ENCODE results near the gene NEGR1.
"Not testable (repeated sequence)": the region's sequence is repeated elsewhere in the genome, so short reads cannot be mapped to it uniquely, and the experiment has no call there.

The NEGR1 gene

GRCh38 chr1:72281144-72281543 is 1.2 kb downstream of the NEGR1 start:
- H3K9me3 ChIP-seq (ENCODE audit: low read length) = no peaks in the 10 kb centered on the region
- no peaks in the 10 kb centered on the region for H3K36me3 ChIP-seq (ENCODE audit: insufficient read depth, low read length)
- H3K4me3 ChIP-seq (ENCODE audit: low read length) = peak overlapping the region; percentile 94
- peak overlapping the region; percentile 97 for H2AFZ ChIP-seq (ENCODE audit: low read depth, low read length)
- no peaks in the 10 kb centered on the region for H3K27me3 ChIP-seq (ENCODE audit: insufficient read depth, low read length)
- peaks cover 21% of the 10 kb centered on the region for H3K4me1 ChIP-seq (ENCODE audit: insufficient read depth, low read length)

DNA sequence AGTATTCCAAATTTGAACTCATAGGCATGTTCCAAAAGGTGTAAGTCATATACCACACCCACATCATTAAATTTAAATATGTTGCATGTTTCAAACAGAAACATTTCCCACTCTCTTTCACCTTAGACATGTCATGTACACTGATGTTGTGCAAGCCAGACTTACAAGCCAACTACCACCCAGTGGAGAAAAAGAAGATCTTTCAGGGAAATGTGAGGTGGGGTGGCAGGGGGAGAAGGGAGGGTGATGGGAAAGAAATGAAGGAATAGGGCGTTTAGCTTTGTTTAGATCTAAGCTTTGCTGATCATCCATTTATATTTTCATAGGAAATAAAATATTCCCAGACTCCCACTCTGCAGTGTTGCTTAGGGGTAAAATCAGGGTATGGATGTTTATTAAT is 1.6 kb downstream of the NEGR1 start:
- Histone ChIP-seq H3K4me3 (ENCODE audit: low read length) (no peak overlapping the region), H3K4me1 (ENCODE audit: insufficient read depth, low read length) (peaks cover 17% of the 10 kb centered on the region), H3K36me3 (ENCODE audit: insufficient read depth, low read length) (no peaks in the 10 kb centered on the region), H3K9me3 (ENCODE audit: low read length) (no peaks in the 10 kb centered on the region), H3K27me3 (ENCODE audit: insufficient read depth, low read length) (no peaks in the 10 kb centered on the region), H2AFZ (ENCODE audit: low read depth, low read length) (no peak overlapping the region)

DNA sequence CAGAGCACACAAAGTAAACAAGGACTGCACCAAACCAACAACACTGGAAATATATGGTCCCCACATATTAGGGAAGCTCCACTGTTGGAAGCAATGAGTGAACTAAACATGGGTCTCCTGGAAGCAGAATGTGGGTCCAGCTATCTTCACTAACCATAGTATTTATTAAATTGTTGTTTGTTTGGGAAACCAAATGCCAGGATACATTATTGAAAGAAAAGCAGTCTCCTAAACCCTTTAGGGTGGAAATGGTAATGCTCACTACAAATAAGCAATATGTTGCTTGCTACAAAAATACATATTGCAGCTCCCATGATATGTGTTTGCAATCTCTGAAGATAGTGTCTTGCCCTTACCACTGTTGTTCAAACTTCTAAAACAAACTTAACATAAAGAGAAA is 2.2 kb downstream of the NEGR1 start:
- no peak overlapping the region for H3K4me3 ChIP-seq (ENCODE audit: low read length)
- no peaks in the 10 kb centered on the region for H3K36me3 ChIP-seq (ENCODE audit: insufficient read depth, low read length)
- H2AFZ ChIP-seq (ENCODE audit: low read depth, low read length) = no peak overlapping the region
- H3K4me1 ChIP-seq (ENCODE audit: insufficient read depth, low read length) = peaks cover 12% of the 10 kb centered on the region
- no peaks in the 10 kb centered on the region for H3K27me3 ChIP-seq (ENCODE audit: insufficient read depth, low read length)
- H3K9me3 ChIP-seq (ENCODE audit: low read length) = no peaks in the 10 kb centered on the region

DNA sequence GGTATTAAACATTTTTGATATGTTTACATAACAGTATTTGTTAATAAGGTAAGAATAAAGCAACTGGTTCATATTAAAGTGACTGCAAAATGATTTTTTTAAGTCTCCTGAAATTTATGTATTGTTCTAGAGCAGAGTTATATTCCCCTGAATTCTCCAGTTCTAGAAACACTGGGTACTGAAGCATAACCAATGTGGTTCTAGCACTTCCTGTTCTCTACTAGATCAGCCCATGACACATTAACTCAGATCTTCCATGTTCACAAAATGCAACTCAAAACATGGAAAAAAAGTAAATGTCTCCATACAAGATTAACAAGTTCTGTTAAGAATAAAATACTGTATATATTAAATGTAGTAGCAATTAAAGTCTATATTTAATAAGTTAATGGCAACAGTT is 3.9 kb downstream of the NEGR1 start:
- Histone ChIP-seq H2AFZ (ENCODE audit: low read depth, low read length) (no peak overlapping the region), H3K4me1 (ENCODE audit: insufficient read depth, low read length) (peaks cover 12% of the 10 kb centered on the region), H3K4me3 (ENCODE audit: low read length) (no peak overlapping the region), H3K27me3 (ENCODE audit: insufficient read depth, low read length) (no peaks in the 10 kb centered on the region), H3K9me3 (ENCODE audit: low read length) (no peaks in the 10 kb centered on the region), H3K36me3 (ENCODE audit: insufficient read depth, low read length) (no peaks in the 10 kb centered on the region)

DNA sequence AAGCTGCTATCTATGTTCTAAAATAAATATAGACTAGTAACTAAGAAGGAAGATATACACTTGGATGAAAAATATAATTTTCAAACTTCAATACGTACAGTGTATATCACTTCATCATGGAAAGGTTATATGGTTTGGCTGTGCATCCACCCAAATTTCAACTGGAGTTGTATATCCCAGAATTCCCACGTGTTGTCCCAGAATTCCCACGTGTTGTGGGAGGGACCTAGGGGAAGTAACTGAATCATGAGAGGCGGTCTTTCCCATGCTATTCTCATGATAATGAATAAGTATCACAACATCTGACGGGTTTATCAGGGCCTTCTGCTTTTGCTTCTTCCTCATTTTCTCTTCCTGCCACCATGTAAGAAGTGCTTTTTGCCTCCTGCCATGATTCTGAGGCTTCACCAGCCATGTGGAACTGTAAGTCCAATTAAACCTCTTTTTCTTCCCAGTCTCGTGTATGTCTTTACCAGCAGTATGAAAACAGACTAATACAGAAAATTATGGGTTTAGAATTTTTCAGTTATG is 10.7 kb downstream of the NEGR1 start:
- H3K4me3 ChIP-seq (ENCODE audit: low read length) = no peak overlapping the region
- no peaks in the 10 kb centered on the region for H3K27me3 ChIP-seq (ENCODE audit: insufficient read depth, low read length)
- H3K4me1 ChIP-seq (ENCODE audit: insufficient read depth, low read length) = no peaks in the 10 kb centered on the region
- no peak overlapping the region for H2AFZ ChIP-seq (ENCODE audit: low read depth, low read length)
- H3K9me3 ChIP-seq (ENCODE audit: low read length) = no peaks in the 10 kb centered on the region
- H3K36me3 ChIP-seq (ENCODE audit: insufficient read depth, low read length) = no peaks in the 10 kb centered on the region

DNA sequence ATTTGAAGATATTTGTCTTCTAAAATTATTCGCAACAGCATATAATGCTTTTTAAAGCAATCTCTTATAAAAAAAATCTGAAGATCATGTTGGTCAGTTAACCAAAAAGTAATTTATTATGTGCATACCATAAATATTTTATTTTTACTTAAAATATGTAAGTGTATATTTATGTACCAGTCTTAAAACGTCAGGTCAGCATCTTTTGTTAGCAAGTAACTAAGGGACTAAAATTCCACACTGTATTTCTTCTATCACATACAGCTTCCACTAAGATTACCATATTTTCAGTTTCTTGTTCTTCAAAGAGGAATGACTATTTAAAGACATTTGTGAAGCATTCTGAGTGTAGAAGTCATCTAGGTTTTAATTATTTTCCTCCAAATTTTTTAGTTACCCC is 19.6 kb downstream of the NEGR1 start:
- Histone ChIP-seq H3K27me3 (ENCODE audit: insufficient read depth, low read length) (no peaks in the 10 kb centered on the region), H2AFZ (ENCODE audit: low read depth, low read length) (no peak overlapping the region), H3K36me3 (ENCODE audit: insufficient read depth, low read length) (no peaks in the 10 kb centered on the region), H3K4me3 (ENCODE audit: low read length) (no peak overlapping the region), H3K9me3 (ENCODE audit: low read length) (no peaks in the 10 kb centered on the region), H3K4me1 (ENCODE audit: insufficient read depth, low read length) (no peaks in the 10 kb centered on the region)

DNA sequence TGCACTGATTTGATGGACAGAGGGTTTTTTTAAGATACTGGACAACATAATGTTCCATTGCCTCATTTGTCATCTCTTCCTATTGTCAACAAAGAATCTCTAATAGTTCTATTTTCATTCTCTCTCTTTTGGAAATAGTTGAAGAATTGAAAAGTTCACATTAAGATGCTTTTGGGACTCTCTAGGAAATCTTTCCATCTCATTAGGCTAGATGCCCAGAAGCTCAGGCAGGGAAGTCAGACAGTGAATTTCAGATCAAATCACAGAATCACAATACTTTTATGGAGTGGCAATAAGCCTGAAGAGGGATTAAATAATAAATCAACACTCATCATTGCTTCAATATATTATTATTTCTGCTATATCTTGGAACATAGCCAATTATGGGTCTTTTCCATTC is 29.2 kb downstream of the NEGR1 start:
- H3K4me1 ChIP-seq (ENCODE audit: insufficient read depth, low read length) = no peaks in the 10 kb centered on the region
- H3K9me3 ChIP-seq (ENCODE audit: low read length) = no peaks in the 10 kb centered on the region
- H3K36me3 ChIP-seq (ENCODE audit: insufficient read depth, low read length) = no peaks in the 10 kb centered on the region
- no peak overlapping the region for H3K4me3 ChIP-seq (ENCODE audit: low read length)
- H3K27me3 ChIP-seq (ENCODE audit: insufficient read depth, low read length) = no peaks in the 10 kb centered on the region
- H2AFZ ChIP-seq (ENCODE audit: low read depth, low read length) = no peak overlapping the region

GRCh38 chr1:72241397-72241796 is 40.9 kb downstream of the NEGR1 start:
- no peaks in the 10 kb centered on the region for H3K9me3 ChIP-seq (ENCODE audit: low read length)
- no peak overlapping the region for H3K4me3 ChIP-seq (ENCODE audit: low read length)
- H3K27me3 ChIP-seq (ENCODE audit: insufficient read depth, low read length) = no peaks in the 10 kb centered on the region
- H3K36me3 ChIP-seq (ENCODE audit: insufficient read depth, low read length) = no peaks in the 10 kb centered on the region
- H3K4me1 ChIP-seq (ENCODE audit: insufficient read depth, low read length) = no peaks in the 10 kb centered on the region
- H2AFZ ChIP-seq (ENCODE audit: low read depth, low read length) = no peak overlapping the region

DNA sequence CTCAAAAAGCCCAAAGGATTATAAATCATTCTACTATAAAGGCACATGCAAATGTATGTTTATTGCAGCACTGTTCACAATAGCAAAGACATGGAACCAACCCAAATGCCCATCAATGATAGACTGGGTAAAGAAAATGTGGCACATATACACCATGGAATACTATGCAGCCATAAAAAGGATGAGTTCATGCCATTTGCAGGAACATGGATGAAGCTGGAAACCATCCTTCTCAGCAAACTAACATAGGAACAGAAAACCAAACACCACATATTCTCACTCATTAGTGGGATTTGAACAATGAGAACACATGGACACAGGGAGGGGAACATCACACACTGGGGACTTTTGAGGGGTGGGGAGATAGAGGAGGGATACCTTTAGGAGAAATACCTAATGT is 46.4 kb downstream of the NEGR1 start:
- H3K4me3 ChIP-seq (ENCODE audit: low read length); H2AFZ ChIP-seq (ENCODE audit: low read depth, low read length): not testable (repeated sequence)

DNA sequence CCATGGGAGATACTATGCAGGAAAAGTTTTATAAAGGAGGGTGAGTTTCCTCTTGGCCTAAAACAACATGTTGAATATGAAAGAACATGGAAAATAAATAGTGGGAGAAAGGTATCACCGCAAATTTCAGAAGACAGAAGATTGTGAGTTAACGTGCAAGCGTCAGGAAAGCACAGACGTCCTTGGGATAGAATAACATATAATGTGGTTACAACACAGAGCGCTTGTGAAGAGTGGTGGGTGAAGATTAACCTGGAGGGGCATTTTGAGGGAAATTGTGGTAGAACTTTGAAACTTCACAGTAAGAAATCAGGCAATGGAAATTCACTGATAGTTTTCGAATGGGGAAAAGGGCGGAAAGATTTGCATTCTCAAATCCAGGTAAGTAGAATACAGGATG is 47.3 kb downstream of the NEGR1 start:
- no peaks in the 10 kb centered on the region for H3K36me3 ChIP-seq (ENCODE audit: insufficient read depth, low read length)
- H3K4me3 ChIP-seq (ENCODE audit: low read length) = no peak overlapping the region
- H3K27me3 ChIP-seq (ENCODE audit: insufficient read depth, low read length) = no peaks in the 10 kb centered on the region
- H3K4me1 ChIP-seq (ENCODE audit: insufficient read depth, low read length) = no peaks in the 10 kb centered on the region
- no peaks in the 10 kb centered on the region for H3K9me3 ChIP-seq (ENCODE audit: low read length)
- H2AFZ ChIP-seq (ENCODE audit: low read depth, low read length) = no peak overlapping the region

More for the DNA sequence above, 46.4 kb downstream of the NEGR1 start:
- H3K9me3 ChIP-seq (ENCODE audit: low read length); H3K36me3 ChIP-seq (ENCODE audit: insufficient read depth, low read length); H3K27me3 ChIP-seq (ENCODE audit: insufficient read depth, low read length); H3K4me1 ChIP-seq (ENCODE audit: insufficient read depth, low read length): not testable (repeated sequence)

GRCh38 chr1:72230746-72231145 is 51.6 kb downstream of the NEGR1 start:
- Histone ChIP-seq H3K4me1 (ENCODE audit: insufficient read depth, low read length) (no peaks in the 10 kb centered on the region), H3K9me3 (ENCODE audit: low read length) (no peaks in the 10 kb centered on the region), H3K36me3 (ENCODE audit: insufficient read depth, low read length) (no peaks in the 10 kb centered on the region), H2AFZ (ENCODE audit: low read depth, low read length) (no peak overlapping the region), H3K4me3 (ENCODE audit: low read length) (no peak overlapping the region), H3K27me3 (ENCODE audit: insufficient read depth, low read length) (no peaks in the 10 kb centered on the region)

GRCh38 chr1:72229893-72230292 is 52.4 kb downstream of the NEGR1 start:
- Histone ChIP-seq H3K9me3 (ENCODE audit: low read length) (no peaks in the 10 kb centered on the region), H3K4me3 (ENCODE audit: low read length) (no peak overlapping the region), H2AFZ (ENCODE audit: low read depth, low read length) (no peak overlapping the region), H3K36me3 (ENCODE audit: insufficient read depth, low read length) (no peaks in the 10 kb centered on the region), H3K27me3 (ENCODE audit: insufficient read depth, low read length) (no peaks in the 10 kb centered on the region), H3K4me1 (ENCODE audit: insufficient read depth, low read length) (no peaks in the 10 kb centered on the region)

- Histone ChIP-seq H3K27me3 (ENCODE audit: insufficient read depth, low read length) (no peaks in the 10 kb centered on the region), H2AFZ (ENCODE audit: low read depth, low read length) (no peak overlapping the region), H3K36me3 (ENCODE audit: insufficient read depth, low read length) (no peaks in the 10 kb centered on the region), H3K9me3 (ENCODE audit: low read length) (no peaks in the 10 kb centered on the region), H3K4me1 (ENCODE audit: insufficient read depth, low read length) (no peaks in the 10 kb centered on the region), H3K4me3 (ENCODE audit: low read length) (no peak overlapping the region)
These were observed 54.7 kb downstream of the NEGR1 start for GRCh38 chr1:72227667-72228066.

- H2AFZ ChIP-seq (ENCODE audit: low read depth, low read length) = no peak overlapping the region
- H3K27me3 ChIP-seq (ENCODE audit: insufficient read depth, low read length) = no peaks in the 10 kb centered on the region
- no peaks in the 10 kb centered on the region for H3K9me3 ChIP-seq (ENCODE audit: low read length)
These were observed 57.8 kb downstream of the NEGR1 start for GRCh38 chr1:72224506-72224905.

More at GRCh38 chr1:72224506-72224905, 57.8 kb downstream of the NEGR1 start:
- Histone ChIP-seq H3K4me1 (ENCODE audit: insufficient read depth, low read length) (no peaks in the 10 kb centered on the region), H3K4me3 (ENCODE audit: low read length) (no peak overlapping the region), H3K36me3 (ENCODE audit: insufficient read depth, low read length) (no peaks in the 10 kb centered on the region)
